NCI-H187 treated with DMSO at 0.1 percent for 48 hours (cell line): Measurements from ENCODE around the gene RP2.

Experiments
- DNase-seq: peaks from one replicate; lab custom pipeline; 2025; lab: John Stamatoyannopoulos, UW

Gene RP2

DNA sequence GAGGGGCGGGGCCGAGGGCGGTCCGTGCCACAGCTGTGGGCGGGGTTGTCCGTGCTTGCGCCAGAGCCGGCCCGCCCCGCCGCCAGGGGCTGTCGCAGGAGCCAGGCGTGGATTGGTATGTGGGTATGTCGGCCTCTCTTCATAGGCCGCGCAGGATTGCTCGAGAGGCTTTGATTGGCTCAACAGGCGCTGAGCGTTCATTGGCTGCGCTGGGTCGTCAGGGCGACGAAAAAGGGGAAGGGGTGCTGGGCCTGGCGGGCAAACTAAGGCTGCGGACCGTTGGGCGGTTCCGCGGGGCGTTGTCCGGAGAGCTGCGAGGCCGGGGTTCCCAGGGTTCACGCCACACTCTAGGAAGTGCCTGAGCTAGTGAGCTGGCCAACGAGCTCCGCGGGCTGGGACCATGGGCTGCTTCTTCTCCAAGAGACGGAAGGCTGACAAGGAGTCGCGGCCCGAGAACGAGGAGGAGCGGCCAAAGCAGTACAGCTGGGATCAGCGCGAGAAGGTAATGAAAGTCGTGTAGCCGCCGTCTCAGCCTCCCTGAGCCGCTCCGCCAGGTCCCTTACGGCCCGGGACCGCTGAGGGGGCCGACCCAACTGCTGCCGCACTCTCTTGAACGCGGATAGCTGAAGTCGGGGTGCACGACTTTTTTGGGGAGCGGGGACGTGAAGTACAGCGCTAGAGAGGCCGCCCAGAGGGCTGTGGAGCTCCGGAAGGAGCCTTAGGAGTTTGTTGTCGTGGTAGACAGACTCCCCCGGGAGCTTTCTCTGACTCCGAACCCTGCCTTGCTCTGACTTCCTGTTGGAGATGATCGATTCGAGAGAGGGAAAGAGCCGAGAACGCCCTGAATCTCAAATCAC is at the start of gene RP2:
Gene RP2, plus strand, starts transcription at position 343 of the 857 bp plus-strand sequence. Its CDS starts 58 bp downstream, at position 401.
- DNase-seq: peak; percentile 2

- no peak for DNase-seq
These were observed 47.9 kb upstream of the RP2 start for GRCh38 chrX:46788902-46789301.

- no peak for DNase-seq
These were observed 44.7 kb upstream of the RP2 start for GRCh38 chrX:46791927-46792809.

DNA sequence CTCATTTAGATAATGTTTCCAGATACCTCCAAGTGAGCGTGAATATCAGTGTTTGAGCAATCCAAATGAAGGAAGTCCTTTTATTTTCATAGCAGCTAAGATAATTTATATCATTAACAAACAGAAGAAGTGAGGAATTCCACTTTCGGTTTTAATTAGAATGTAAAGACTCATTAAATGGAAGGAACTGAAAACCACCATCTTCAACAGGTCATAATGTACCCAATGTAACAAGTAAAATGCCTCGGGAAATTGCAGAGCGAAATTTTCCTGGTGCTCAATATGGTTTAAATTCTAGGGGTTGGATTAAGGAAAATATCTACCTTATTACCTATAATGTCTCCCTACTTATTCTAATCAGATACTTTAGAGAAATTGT is 44.0 kb upstream of the RP2 start:
- DNase-seq: no peak

DNA sequence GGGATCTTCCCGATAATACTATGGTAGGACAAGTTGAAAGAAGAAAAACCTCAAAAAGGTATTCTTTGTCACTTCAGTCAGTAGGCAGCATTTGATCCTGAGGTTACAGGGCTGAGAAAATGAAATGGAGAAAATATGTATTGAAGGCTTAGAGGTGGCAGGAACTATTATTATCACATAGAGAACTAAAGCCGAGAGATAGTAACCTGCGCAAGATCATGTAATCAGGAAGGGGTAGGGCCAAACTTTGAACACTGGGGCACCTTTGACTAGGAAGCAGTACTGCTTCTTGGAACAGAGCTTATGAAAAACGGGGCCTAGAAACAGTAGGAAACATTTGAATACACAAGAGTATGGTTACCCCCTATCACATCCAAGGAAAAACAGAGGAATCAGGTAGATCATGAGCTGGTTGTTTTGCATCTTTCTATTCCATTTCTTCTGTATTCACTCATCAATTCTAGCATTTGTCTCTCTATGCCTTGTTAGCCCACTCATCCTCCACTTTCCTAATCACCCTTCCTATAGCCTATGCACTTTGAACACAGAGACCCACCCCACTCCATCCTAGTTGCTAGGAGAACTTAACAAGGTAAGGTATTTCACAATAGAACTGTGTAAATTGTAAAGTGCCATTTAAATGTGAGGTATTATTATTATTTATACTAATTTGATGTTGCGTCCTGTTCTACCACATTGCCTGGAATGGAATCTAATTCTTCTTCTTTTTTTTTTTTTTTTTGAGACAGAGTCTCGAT is 43.3 kb upstream of the RP2 start:
- no peak for DNase-seq

DNA sequence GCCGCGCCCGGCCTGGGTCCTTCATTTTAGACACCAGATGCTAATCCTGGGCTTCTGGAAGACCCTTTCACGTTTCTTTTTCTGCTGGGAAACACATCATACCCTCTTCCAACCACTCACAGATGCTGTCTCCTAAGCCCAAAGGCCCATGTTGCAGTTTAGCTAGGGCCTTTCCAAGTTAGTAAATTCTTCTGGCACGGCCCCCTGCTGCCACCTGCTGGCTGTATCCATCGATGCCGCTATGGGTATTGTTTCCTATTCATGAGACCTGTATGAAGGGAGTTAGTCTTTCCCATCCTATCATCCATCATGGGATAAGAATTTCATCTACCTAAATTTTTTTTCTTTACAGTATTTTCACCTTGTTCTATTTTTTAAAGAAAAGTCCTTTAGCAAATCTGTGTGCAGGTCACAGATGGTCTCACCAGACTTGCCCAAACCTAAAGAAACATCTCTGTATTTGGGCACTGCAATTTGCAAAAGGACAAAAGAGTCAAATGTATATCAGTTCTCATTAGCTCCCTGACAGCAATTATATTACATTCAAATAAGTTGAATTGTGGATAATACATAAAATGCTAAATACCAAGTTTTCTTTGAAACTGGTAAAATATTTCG is 40.2 kb upstream of the RP2 start:
- DNase-seq: no peak

- DNase-seq: no peak
These were observed 33.7 kb upstream of the RP2 start for GRCh38 chrX:46803140-46803539.

GRCh38 chrX:46805270-46805669 is 31.6 kb upstream of the RP2 start:
- no peak for DNase-seq

GRCh38 chrX:46811121-46811520 is 25.7 kb upstream of the RP2 start:
- DNase-seq: no peak

GRCh38 chrX:46812445-46812844 is 24.4 kb upstream of the RP2 start:
- no peak for DNase-seq

DNA sequence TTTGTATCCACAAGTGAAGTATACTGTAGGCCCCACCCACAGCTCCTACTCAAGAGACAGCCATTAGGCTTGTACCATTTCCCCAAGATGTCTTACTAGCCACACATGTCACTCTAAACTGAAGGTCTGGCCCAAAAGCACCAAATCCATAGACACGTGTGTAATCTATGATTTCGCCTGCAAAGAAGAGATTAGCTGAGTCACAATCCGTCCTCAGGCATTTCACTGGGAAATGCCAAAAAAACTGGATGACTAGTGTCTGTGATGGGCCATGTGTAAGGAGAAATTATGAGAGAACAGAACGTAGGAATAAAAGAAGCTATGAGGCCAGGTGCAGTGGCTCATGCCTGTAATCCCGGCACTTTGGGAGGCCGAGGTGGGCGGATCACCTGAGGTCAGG is 21.9 kb upstream of the RP2 start:
- no peak for DNase-seq

GRCh38 chrX:46819136-46819535 is 17.7 kb upstream of the RP2 start:
- DNase-seq: no peak

- no peak for DNase-seq
These were observed 16.3 kb upstream of the RP2 start for GRCh38 chrX:46820391-46821100.

- no peak for DNase-seq
These were observed 13.4 kb upstream of the RP2 start for GRCh38 chrX:46823481-46823880.

DNA sequence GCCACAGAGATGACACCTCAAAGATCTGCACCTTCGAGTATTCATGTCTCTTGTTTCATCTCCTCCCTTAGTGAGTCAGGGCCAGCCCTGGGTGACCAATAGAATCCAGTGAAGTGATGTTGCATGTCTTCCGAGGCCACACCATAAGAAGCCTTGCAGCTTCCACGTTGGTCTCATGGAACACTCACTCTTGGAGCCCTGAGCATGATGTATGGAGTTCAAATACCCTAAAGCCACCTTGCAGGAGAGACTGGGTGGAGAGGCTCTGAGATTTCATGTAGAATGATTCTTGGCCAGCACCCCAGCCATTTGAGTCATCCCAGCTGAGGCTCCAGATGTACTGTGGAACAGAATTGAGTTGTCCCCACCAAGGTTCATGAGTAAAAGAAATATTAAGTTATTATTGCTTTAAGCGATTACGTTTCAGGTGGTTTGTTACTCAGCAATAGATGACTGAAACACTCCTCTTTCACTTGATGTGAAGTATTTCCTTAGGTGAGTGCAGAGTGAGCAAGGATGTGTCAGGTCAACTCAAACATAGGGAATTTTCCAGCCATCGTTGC is 5.0 kb upstream of the RP2 start:
- no peak for DNase-seq

GRCh38 chrX:46837558-46838485 is 979 bp downstream of the RP2 start:
- DNase-seq: no peak

GRCh38 chrX:46838486-46838870 is 1.6 kb downstream of the RP2 start:
- no peak for DNase-seq

GRCh38 chrX:46838974-46839480 is 2.2 kb downstream of the RP2 start:
- DNase-seq: no peak

- DNase-seq: no peak
These were observed 4.1 kb downstream of the RP2 start for GRCh38 chrX:46840946-46841345.

- no peak for DNase-seq
These were observed 4.5 kb downstream of the RP2 start for GRCh38 chrX:46841346-46841745.
